ENCODE data around the gene RIMS1. TPM values are rescaled to one million over a fixed set of nuclear protein-coding genes. Genes with fewer than 3 reads are reported as not detected.
"Not testable (repeated sequence)": the region's sequence is repeated elsewhere in the genome, so short reads cannot be mapped to it uniquely, and the experiment has no call there.

Gene RIMS1
- total RNA-seq, 1 experiment from 2014 or later: 1.1 TPM

DNA sequence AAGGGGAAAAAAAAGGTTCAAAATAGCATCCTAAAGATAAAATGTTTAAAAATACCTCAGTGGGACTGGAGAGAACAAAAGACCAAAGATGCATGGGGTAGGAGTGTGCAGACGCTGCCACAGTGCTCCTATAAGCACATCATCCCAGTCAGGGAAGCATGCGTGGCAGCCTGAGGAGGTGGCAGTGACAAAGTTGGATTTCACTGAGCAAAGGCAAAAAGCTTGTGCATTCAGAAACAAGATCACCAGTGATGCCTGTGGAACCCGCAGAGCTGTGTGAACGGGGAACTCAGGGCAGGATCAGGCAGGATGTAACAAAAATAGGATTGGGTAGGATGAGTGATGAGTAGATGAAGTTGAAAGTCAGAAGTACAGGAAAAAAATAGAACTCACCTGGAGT, 116.1 kb downstream of the RIMS1 start:
- H3K27me3 Mint-ChIP-seq (ENCODE audit: low read depth): peaks cover 11% of the 10 kb centered on the region; the same call in 1 of the 2 replicates
- TF ChIP-seq NFE2L1 (CRISPR knock-in tag; IDR thresholded peaks at IDR 0.05) (no peak), FOXP1 (CRISPR knock-in tag; IDR thresholded peaks at IDR 0.05; ENCODE audit: borderline replicate concordance) (no peak)
- H3K36me3 Mint-ChIP-seq: peaks cover 24% of the 10 kb centered on the region
- ATAC-seq (no peak), DNase-seq (ENCODE audit: low spot score) (no peak)
- H3K4me3 Mint-ChIP-seq: no peak overlapping the region
- H3K4me1 Mint-ChIP-seq: no peaks in the 10 kb centered on the region
- POLR2A ChIA-PET: no interaction called here
- H3K9me3 Mint-ChIP-seq: peaks cover 26% of the 10 kb centered on the region
- CTCF ChIA-PET: no interaction called here
- no peak overlapping the region for H3K27ac Mint-ChIP-seq

DNA sequence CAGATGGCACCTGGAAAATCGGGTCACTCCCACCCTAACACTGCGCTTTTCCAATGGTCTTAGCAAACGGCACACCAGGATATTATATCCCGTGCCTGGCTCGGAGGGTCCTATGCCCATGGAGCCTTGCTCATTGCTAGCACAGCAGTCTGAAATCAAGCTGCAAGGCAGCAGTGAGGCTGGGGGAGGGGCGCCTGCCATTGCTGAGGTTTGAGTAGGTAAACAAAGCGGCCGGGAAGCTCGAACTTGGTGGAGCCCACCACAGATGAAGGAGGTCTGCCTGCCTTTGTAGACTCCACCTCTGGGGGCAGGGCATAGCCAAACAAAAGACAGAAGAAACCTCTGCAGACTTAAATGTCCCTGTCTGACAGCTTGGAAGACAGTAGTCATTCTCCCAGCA, 120.2 kb downstream of the RIMS1 start:
- peaks cover 34% of the 10 kb centered on the region for H3K36me3 Mint-ChIP-seq
- H3K9me3 Mint-ChIP-seq: peaks cover 61% of the 10 kb centered on the region
- H3K27ac Mint-ChIP-seq; ATAC-seq; DNase-seq (ENCODE audit: low spot score); CTCF ChIA-PET; POLR2A ChIA-PET; H3K4me3 Mint-ChIP-seq; H3K4me1 Mint-ChIP-seq: not testable (repeated sequence)
- peaks cover 19% of the 10 kb centered on the region for H3K27me3 Mint-ChIP-seq (ENCODE audit: low read depth)

- H3K4me3 Mint-ChIP-seq: no peak overlapping the region
- ChIA-PET CTCF (no interaction called here), POLR2A (no interaction called here)
- peaks cover 3% of the 10 kb centered on the region for H3K4me1 Mint-ChIP-seq
- ATAC-seq (no peak), DNase-seq (ENCODE audit: low spot score) (no peak)
- H3K9me3 Mint-ChIP-seq: no peaks in the 10 kb centered on the region
- H3K27me3 Mint-ChIP-seq (ENCODE audit: low read depth): no peaks in the 10 kb centered on the region
- no peak for TF ChIP-seq TEAD4 (CRISPR knock-in tag; IDR thresholded peaks at IDR 0.05)
- no peak for TF ChIP-seq JAZF1 (CRISPR knock-in tag; IDR thresholded peaks at IDR 0.05)
- TF ChIP-seq AR (CRISPR knock-in tag; IDR thresholded peaks at IDR 0.05): no peak
- no peak for TF ChIP-seq SMAD3 (CRISPR knock-in tag; IDR thresholded peaks at IDR 0.05; ENCODE audit: borderline replicate concordance)
- TF ChIP-seq AFF4 (CRISPR knock-in tag; IDR thresholded peaks at IDR 0.05; ENCODE audit: borderline replicate concordance): no peak
- no peak for TF ChIP-seq IRF2 (CRISPR knock-in tag; IDR thresholded peaks at IDR 0.05; ENCODE audit: borderline replicate concordance, low read depth)
- no peak for TF ChIP-seq PRRX2 (CRISPR knock-in tag; IDR thresholded peaks at IDR 0.05)
- TF ChIP-seq NR3C1 (CRISPR knock-in tag; conservative IDR thresholded peaks at IDR 0.05; ENCODE audit: low read depth): no peak
- no peak for TF ChIP-seq EMX1 (CRISPR knock-in tag; IDR thresholded peaks at IDR 0.05)
- no peak for TF ChIP-seq CDX4 (CRISPR knock-in tag; IDR thresholded peaks at IDR 0.05; ENCODE audit: borderline replicate concordance)
- TF ChIP-seq, protein P1, sequence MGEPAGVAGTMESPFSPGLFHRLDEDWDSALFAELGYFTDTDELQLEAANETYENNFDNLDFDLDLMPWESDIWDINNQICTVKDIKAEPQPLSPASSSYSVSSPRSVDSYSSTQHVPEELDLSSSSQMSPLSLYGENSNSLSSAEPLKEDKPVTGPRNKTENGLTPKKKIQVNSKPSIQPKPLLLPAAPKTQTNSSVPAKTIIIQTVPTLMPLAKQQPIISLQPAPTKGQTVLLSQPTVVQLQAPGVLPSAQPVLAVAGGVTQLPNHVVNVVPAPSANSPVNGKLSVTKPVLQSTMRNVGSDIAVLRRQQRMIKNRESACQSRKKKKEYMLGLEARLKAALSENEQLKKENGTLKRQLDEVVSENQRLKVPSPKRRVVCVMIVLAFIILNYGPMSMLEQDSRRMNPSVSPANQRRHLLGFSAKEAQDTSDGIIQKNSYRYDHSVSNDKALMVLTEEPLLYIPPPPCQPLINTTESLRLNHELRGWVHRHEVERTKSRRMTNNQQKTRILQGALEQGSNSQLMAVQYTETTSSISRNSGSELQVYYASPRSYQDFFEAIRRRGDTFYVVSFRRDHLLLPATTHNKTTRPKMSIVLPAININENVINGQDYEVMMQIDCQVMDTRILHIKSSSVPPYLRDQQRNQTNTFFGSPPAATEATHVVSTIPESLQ (CRISPR knock-in tag; IDR thresholded peaks at IDR 0.05): no peak
- TF ChIP-seq, protein P2, sequence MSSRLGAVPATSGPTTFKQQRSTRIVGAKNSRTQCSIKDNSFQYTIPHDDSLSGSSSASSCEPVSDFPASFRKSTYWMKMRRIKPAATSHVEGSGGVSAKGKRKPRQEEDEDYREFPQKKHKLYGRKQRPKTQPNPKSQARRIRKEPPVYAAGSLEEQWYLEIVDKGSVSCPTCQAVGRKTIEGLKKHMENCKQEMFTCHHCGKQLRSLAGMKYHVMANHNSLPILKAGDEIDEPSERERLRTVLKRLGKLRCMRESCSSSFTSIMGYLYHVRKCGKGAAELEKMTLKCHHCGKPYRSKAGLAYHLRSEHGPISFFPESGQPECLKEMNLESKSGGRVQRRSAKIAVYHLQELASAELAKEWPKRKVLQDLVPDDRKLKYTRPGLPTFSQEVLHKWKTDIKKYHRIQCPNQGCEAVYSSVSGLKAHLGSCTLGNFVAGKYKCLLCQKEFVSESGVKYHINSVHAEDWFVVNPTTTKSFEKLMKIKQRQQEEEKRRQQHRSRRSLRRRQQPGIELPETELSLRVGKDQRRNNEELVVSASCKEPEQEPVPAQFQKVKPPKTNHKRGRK (CRISPR knock-in tag; IDR thresholded peaks at IDR 0.05; ENCODE audit: borderline replicate concordance): no peak
- TF ChIP-seq, protein P3, sequence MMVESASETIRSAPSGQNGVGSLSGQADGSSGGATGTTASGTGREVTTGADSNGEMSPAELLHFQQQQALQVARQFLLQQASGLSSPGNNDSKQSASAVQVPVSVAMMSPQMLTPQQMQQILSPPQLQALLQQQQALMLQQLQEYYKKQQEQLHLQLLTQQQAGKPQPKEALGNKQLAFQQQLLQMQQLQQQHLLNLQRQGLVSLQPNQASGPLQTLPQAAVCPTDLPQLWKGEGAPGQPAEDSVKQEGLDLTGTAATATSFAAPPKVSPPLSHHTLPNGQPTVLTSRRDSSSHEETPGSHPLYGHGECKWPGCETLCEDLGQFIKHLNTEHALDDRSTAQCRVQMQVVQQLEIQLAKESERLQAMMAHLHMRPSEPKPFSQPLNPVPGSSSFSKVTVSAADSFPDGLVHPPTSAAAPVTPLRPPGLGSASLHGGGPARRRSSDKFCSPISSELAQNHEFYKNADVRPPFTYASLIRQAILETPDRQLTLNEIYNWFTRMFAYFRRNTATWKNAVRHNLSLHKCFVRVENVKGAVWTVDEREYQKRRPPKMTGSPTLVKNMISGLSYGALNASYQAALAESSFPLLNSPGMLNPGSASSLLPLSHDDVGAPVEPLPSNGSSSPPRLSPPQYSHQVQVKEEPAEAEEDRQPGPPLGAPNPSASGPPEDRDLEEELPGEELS (CRISPR knock-in tag; IDR thresholded peaks at IDR 0.05): no peak
- H3K36me3 Mint-ChIP-seq: no peaks in the 10 kb centered on the region
- H3K27ac Mint-ChIP-seq: no peak overlapping the region
Measured at GRCh38 chr6:72022830-72023229, 136.5 kb downstream of the RIMS1 start.

Data from WTC11 (cell line).